ENCODE measurements around the gene CADPS. TPM values are rescaled to one million over a fixed set of nuclear protein-coding genes. Genes with fewer than 3 reads are reported as not detected.

CADPS gene
- polyA plus RNA-seq, 1 donor (not counting 4 experiments of a cell fraction or from before 2014, with no cell fraction given), result not detected

DNA sequence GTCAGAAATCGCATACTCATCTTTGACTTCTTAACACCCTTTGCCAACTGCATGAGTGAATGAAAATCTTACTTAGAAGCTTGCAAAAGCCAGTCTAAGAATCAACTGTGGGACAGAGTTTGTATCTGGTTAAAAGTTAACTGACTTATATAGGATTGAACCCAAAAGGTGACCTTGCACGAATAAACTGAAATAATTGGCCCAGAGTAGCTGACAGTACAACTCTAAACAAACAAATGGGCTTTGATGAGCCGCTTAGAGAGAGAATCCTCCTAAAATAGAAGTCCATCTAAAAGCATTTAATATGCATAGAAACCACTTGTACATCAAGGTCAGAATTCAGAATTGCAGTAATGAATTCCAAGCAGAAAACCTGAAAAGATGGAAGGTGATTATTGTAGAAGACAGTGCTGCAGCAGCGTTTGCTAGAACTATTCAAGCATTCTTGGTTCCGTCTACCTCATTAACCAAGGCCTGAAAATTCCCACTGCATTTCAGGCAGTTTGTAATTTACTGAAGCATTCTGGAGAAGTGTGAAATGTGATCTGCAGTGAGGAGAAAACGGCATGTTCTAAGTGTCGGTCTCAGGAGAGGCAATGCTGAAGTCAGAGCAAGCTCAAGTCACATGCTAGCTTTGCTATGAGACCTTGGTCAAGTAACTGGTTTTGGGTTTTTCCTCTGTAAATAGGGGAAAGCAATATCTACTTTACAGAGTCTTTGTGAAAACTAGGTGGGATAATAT is 103.7 kb downstream of the CADPS start:
- no peaks in the 10 kb centered on the region for H3K36me3 ChIP-seq (ENCODE audit: control insufficient read depth in 2 of 2, extremely low read depth in 1 of 2, insufficient read depth in 2 of 2, low read length in 2 of 2)
- no peaks in the 10 kb centered on the region for H4K20me1 ChIP-seq (ENCODE audit: control insufficient read depth, extremely low read depth, insufficient read depth, low read length)
- no peak overlapping the region for H3K9ac ChIP-seq (ENCODE audit: control insufficient read depth, extremely low read depth, insufficient read depth, low read length)
- H3K4me2 ChIP-seq (ENCODE audit: control insufficient read depth, extremely low read depth, insufficient read depth, low read depth, low read length), result no peak overlapping the region
- no peak overlapping the region for H3K27ac ChIP-seq (ENCODE audit: control insufficient read depth, insufficient read depth, low read length)
- TF ChIP-seq, protein P1, sequence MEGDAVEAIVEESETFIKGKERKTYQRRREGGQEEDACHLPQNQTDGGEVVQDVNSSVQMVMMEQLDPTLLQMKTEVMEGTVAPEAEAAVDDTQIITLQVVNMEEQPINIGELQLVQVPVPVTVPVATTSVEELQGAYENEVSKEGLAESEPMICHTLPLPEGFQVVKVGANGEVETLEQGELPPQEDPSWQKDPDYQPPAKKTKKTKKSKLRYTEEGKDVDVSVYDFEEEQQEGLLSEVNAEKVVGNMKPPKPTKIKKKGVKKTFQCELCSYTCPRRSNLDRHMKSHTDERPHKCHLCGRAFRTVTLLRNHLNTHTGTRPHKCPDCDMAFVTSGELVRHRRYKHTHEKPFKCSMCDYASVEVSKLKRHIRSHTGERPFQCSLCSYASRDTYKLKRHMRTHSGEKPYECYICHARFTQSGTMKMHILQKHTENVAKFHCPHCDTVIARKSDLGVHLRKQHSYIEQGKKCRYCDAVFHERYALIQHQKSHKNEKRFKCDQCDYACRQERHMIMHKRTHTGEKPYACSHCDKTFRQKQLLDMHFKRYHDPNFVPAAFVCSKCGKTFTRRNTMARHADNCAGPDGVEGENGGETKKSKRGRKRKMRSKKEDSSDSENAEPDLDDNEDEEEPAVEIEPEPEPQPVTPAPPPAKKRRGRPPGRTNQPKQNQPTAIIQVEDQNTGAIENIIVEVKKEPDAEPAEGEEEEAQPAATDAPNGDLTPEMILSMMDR (optimal IDR thresholded peaks at IDR 0.05 in 1 of 3, IDR thresholded peaks at IDR 0.05 in 1 of 3, conservative IDR thresholded peaks at IDR 0.05 in 1 of 3; ENCODE audit: extremely low read depth in 1 of 3, insufficient read depth in 2 of 3, low read length in 3 of 3), result no peak
- TF ChIP-seq EZH2 (IDR thresholded peaks at IDR 0.05; ENCODE audit: low read length), result no peak
- dilution Hi-C loops (cut with MboI; ENCODE audit: extremely low pct_ligation_motif_present, low sequenced_read_pairs), result no loop called here
- H3K9me3 ChIP-seq (ENCODE audit: control insufficient read depth, low read depth, low read length), result no peaks in the 10 kb centered on the region
- no peak for DNase-seq (ENCODE audit: low read depth, low spot score)
- no peak overlapping the region for H2AFZ ChIP-seq (ENCODE audit: control insufficient read depth, low read length)
- no peaks in the 10 kb centered on the region for H3K27me3 ChIP-seq (ENCODE audit: control insufficient read depth, extremely low read depth, insufficient read depth, low read length)
- H3K9me1 ChIP-seq (ENCODE audit: control insufficient read depth, extremely low read depth, insufficient read depth, low read length), result no peaks in the 10 kb centered on the region
- H3K4me3 ChIP-seq (ENCODE audit: control insufficient read depth in 2 of 3, extremely low read depth in 1 of 3, insufficient read depth in 2 of 3, low read depth in 1 of 3, low read length in 3 of 3), result no peak overlapping the region
- H3K79me2 ChIP-seq (ENCODE audit: control insufficient read depth, insufficient read depth, low read length), result no peaks in the 10 kb centered on the region
- H3K4me1 ChIP-seq (ENCODE audit: control insufficient read depth, extremely low read depth, insufficient read depth, low read length), result no peaks in the 10 kb centered on the region
- FAIRE-seq, result no peak

DNA sequence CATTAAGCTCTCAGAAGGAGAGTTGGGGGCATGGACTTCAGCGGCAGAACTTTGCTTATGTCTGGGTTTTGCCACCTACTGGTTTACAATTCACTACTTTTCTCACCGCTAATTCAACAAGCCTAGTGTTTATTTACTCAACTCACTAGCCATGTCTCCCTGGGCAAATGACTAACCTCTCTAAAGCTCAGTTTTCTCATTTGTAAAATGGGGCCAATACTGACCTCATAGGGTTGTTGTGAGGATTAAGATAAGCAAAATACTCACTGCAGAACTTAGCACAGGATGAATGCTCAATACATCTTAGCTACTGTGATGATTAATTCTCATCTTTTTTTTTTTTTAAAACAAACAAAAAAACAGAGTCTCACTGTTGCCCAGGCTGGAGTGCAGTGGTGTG is 106.3 kb downstream of the CADPS start:
- FAIRE-seq, result no peak
- no peaks in the 10 kb centered on the region for H3K9me3 ChIP-seq (ENCODE audit: control insufficient read depth, low read depth, low read length)
- dilution Hi-C loops (cut with MboI; ENCODE audit: extremely low pct_ligation_motif_present, low sequenced_read_pairs), result no loop called here

More for the DNA sequence above, 106.3 kb downstream of the CADPS start:
- H2AFZ ChIP-seq (ENCODE audit: control insufficient read depth, low read length), result no peak overlapping the region
- H3K4me2 ChIP-seq (ENCODE audit: control insufficient read depth, extremely low read depth, insufficient read depth, low read depth, low read length), result no peak overlapping the region
- H3K9ac ChIP-seq (ENCODE audit: control insufficient read depth, extremely low read depth, insufficient read depth, low read length), result no peak overlapping the region
- no peaks in the 10 kb centered on the region for H3K9me1 ChIP-seq (ENCODE audit: control insufficient read depth, extremely low read depth, insufficient read depth, low read length)
- H3K27ac ChIP-seq (ENCODE audit: control insufficient read depth, insufficient read depth, low read length), result no peak overlapping the region
- no peaks in the 10 kb centered on the region for H3K36me3 ChIP-seq (ENCODE audit: control insufficient read depth in 2 of 2, extremely low read depth in 1 of 2, insufficient read depth in 2 of 2, low read length in 2 of 2)
- DNase-seq (ENCODE audit: low read depth, low spot score), result no peak
- H3K79me2 ChIP-seq (ENCODE audit: control insufficient read depth, insufficient read depth, low read length), result no peaks in the 10 kb centered on the region
- H3K4me3 ChIP-seq (ENCODE audit: control insufficient read depth in 2 of 3, extremely low read depth in 1 of 3, insufficient read depth in 2 of 3, low read depth in 1 of 3, low read length in 3 of 3), result no peak overlapping the region
- H3K4me1 ChIP-seq (ENCODE audit: control insufficient read depth, extremely low read depth, insufficient read depth, low read length), result no peaks in the 10 kb centered on the region
- peaks cover 4% of the 10 kb centered on the region for H3K27me3 ChIP-seq (ENCODE audit: control insufficient read depth, extremely low read depth, insufficient read depth, low read length)
- no peaks in the 10 kb centered on the region for H4K20me1 ChIP-seq (ENCODE audit: control insufficient read depth, extremely low read depth, insufficient read depth, low read length)
- TF ChIP-seq, protein P1 (optimal IDR thresholded peaks at IDR 0.05 in 1 of 3, IDR thresholded peaks at IDR 0.05 in 1 of 3, conservative IDR thresholded peaks at IDR 0.05 in 1 of 3; ENCODE audit: extremely low read depth in 1 of 3, insufficient read depth in 2 of 3, low read length in 3 of 3), result no peak
- no peak for TF ChIP-seq EZH2 (IDR thresholded peaks at IDR 0.05; ENCODE audit: low read length)
